Activated T-cell treated with anti-CD3 and anti-CD28 coated beads, Interleukin-2, amount 50 U/mL, for 48 hours (primary cell): ENCODE data around the gene LAMA2.
A peak's percentile ranks its signal among the peaks of the same experiment; 100 is the strongest.

ENCODE experiments used
- DNase-seq, 2 experiments: peaks; one replicate each; pipeline ENCODE4 v3.0.0-alpha.2; 2020

LAMA2 gene

GRCh38 chr6:128882991-128883611, at the start of gene LAMA2:
Gene LAMA2 (plus strand): TSS chr6:128883138. CDS start chr6:128883246, 108 bp downstream.
- DNase-seq, result peak; percentile 20 to 24

- DNase-seq, result no peak
Observed at GRCh38 chr6:128836761-128837160, 46.2 kb upstream of the LAMA2 start.

GRCh38 chr6:128841518-128841917, 41.4 kb upstream of the LAMA2 start:
- DNase-seq, result no peak

DNA sequence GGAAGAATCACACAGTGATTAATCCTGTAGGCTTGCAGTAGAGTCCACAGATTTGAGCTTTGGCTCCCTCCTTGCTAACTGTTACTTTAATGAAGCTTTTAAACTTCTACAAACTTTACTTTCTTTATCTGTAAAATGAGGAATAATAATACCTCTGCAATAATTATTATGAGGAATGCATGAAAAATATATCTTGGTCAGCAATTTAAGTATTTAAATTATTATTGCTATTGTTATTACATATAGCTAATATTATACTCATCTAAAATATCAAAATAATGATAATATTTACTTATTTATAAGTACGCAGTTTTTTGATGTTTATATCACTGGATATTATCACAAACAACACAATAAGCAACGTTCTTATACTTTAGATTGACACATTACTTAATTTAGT, 38.3 kb upstream of the LAMA2 start:
- no peak for DNase-seq

DNA sequence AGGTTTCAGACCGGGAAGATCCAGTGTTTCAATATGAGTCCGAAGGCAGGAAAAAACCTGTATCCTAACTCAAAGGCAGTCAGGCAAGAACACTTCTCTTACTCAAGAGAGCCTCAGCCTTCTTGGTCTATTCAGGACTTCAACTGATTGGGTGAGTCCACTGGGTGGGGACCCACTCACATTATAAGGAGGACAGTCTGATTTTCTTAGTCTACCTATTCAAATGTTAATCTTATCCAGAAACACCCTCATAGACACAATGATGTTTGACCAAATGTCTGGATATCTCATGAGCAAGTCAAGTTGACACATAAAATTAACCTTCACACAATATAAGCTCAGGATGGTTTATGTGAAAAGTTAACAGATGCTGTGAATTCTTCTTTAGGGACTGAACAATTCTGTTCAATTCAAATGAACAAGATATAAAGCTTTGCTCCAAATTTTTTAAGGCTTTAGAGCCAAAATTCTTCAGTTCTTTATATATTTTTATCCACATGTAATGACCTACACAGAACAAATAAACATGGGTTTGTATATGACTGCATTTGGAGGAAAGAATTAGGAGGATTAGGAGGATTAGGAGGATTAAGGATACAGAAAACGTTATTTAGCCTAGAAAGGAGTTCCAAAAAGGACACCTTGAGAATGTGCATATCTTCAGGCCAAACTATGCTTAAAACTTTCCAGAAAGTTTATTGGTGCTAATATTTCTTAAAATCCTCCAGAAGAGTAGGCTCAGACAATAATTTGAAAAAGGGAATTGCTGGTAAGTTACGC, 35.3 kb upstream of the LAMA2 start:
- DNase-seq, result no peak

GRCh38 chr6:128848212-128848935, 34.6 kb upstream of the LAMA2 start:
- DNase-seq, result no peak

DNA sequence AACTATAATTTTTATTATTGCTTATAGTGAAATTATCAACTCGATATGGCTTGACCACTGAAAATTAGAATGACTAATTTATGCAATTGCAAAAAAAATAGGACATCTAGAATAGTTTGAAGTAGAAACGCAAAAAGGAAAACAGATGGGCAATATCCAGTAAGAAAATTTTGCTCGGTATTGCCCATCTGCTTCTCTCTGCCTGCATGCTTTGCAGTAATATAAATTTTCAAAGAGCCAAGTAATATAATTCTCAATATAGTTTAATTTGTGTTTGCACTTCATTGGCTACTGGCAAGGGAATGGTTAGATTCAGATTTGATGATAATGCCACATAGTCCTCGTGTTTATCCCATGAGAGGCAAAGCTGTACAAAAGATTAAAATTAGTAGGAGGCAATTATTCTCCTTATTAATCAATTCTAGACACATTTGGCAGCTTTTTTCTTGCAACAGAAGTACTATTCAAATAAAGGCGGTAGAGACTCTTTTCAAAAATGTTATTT, 27.3 kb upstream of the LAMA2 start:
- DNase-seq, result no peak

GRCh38 chr6:128857806-128858205, 25.1 kb upstream of the LAMA2 start:
- DNase-seq, result no peak

GRCh38 chr6:128860782-128861181, 22.2 kb upstream of the LAMA2 start:
- no peak for DNase-seq

DNA sequence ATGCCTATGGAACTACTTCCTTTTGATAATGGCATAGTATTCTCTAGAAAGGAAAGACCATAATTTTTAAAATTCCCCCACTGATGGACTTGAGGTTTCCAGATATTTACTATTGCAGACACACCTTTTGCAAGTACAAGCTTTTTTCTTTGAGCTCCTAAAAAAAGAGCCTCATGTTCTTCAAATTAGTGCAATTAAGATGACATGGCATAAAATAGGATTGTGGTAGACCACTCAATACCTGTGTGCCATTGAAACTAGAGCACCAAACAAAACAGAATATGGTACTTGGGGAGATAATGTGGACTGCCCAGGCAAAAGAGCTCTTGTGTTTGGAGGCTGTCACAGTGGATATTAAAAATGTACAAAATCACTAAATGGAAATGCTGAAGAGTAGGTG, 19.0 kb upstream of the LAMA2 start:
- DNase-seq, result no peak

DNA sequence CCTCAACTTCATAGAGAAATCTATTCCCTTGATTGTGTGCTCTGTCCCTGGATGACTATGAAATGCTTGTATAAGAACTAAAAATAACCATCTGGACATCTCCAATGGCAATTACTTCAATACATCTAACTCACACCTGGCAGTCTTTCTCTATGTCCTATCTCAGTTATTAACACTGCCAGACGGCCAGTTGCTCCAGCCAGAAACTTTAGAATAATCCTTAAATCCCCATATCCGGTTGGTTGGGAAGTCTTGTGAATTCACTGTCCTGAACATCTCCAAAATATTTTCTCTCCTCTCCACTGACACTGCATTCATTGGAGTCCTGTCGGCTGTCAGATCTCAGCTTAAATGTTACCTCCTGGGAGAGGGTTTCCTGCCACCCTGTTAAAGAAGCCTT, 12.2 kb upstream of the LAMA2 start:
- no peak for DNase-seq

GRCh38 chr6:128874863-128875262, 8.1 kb upstream of the LAMA2 start:
- DNase-seq, result no peak

DNA sequence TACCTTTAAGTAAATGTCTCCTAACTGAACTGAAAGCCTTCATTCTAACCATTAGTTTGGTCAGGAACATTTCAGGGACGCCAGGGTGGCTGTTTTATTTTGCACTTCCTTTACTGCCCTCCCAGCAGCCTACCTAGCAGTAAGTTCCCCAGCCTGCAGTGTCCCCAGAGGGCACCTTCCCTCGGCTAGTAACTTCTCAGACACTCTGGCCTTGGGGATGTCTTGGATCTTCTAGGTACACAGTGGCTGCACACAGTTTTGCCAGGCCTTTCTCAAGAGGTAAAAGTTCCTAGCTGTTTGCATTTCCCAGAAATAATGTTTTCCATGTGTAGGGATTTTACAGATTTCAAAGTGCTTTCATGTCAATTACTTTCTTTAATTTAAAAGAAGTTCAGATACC, 378 bp upstream of the LAMA2 start:
- DNase-seq, result no peak

GRCh38 chr6:128883906-128884305, 968 bp downstream of the LAMA2 start:
- DNase-seq, result no peak

DNA sequence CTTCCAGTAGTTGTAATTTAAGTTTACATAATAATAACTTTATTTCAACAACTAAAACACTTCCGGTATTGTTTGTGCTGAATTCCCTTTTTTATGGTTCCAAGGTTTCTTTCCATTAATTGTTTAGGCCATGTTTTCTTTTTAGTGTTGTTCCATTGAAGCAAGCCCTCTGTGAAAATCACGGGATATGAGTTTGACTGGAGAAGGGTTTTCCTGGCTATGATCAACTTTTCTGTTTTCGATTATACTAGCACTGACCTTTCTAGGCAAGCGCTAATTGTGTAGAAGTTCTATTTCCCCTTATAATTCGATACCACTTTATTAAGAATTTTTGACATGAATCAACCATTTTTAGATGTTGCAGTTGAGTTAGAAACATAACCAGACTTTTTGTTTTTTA, 2.4 kb downstream of the LAMA2 start:
- no peak for DNase-seq

GRCh38 chr6:128886706-128887105, 3.8 kb downstream of the LAMA2 start:
- no peak for DNase-seq

- DNase-seq, result no peak
Observed at GRCh38 chr6:128888444-128889175, 5.7 kb downstream of the LAMA2 start.

DNA sequence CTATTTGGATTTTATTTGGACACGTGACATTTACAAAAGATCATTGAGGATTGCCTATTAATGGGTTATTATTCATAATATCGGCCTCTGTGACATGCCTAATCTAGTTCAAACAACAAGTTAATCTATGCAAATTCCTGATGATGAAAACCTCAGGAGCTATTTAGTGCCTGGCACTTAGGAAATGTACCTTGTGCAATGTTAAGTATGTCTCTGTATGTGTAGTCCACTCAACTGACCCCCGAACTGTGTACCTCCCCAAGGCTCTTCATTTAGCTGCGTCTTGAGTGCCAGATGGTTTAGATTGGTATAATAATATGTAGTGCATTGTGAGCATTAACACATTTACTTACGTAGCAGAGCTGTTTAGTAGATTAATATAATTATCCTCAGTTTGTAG, 6.9 kb downstream of the LAMA2 start:
- DNase-seq, result no peak

- no peak for DNase-seq
Observed at GRCh38 chr6:128892079-128892478, 9.1 kb downstream of the LAMA2 start.

GRCh38 chr6:128899341-128900050, 16.6 kb downstream of the LAMA2 start:
- no peak for DNase-seq

- no peak for DNase-seq
Observed at GRCh38 chr6:128903715-128904114, 20.8 kb downstream of the LAMA2 start.

- DNase-seq, result no peak
Observed at GRCh38 chr6:128914051-128914450, 31.1 kb downstream of the LAMA2 start.
